Panc1 (cell line): ENCODE results near the gene OR2B2.

Experiments
- CTCF ChIP-seq: fragments of 450-650 bp; IDR thresholded peaks from 2 replicates; pipeline ENCODE4 v1.5.1; 2017; ENCODE audit warnings: mild to moderate bottlenecking
- TCF7L2 ChIP-seq: IDR thresholded peaks from 2 replicates; pipeline ENCODE4 v1.6.1; 2011; ENCODE audit warnings: mild to moderate bottlenecking, low read depth, low read length, inconsistent platforms
- TF ChIP-seq, protein P1 (sequence below), 2 experiments: IDR thresholded peaks; 2 replicates each; pipeline ENCODE4 v1.6.1; 2011 to 2012; ENCODE audit warnings: low read depth in 2 of 2, control low read depth in 1 of 2, low read length in 1 of 2, mild to moderate bottlenecking in 1 of 2, moderate library complexity in 1 of 2; ENCODE audit not compliant: insufficient read depth in 1 of 2

GRCh38 chr6:27931209-27931608 is 19.0 kb upstream of the OR2B2 start:
- TF ChIP-seq CTCF: no peak
- TF ChIP-seq, protein P1, sequence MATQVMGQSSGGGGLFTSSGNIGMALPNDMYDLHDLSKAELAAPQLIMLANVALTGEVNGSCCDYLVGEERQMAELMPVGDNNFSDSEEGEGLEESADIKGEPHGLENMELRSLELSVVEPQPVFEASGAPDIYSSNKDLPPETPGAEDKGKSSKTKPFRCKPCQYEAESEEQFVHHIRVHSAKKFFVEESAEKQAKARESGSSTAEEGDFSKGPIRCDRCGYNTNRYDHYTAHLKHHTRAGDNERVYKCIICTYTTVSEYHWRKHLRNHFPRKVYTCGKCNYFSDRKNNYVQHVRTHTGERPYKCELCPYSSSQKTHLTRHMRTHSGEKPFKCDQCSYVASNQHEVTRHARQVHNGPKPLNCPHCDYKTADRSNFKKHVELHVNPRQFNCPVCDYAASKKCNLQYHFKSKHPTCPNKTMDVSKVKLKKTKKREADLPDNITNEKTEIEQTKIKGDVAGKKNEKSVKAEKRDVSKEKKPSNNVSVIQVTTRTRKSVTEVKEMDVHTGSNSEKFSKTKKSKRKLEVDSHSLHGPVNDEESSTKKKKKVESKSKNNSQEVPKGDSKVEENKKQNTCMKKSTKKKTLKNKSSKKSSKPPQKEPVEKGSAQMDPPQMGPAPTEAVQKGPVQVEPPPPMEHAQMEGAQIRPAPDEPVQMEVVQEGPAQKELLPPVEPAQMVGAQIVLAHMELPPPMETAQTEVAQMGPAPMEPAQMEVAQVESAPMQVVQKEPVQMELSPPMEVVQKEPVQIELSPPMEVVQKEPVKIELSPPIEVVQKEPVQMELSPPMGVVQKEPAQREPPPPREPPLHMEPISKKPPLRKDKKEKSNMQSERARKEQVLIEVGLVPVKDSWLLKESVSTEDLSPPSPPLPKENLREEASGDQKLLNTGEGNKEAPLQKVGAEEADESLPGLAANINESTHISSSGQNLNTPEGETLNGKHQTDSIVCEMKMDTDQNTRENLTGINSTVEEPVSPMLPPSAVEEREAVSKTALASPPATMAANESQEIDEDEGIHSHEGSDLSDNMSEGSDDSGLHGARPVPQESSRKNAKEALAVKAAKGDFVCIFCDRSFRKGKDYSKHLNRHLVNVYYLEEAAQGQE (IDR thresholded peaks at IDR 0.05; ENCODE audit: insufficient read depth in 1 of 2, low read depth in 2 of 2, low read length in 1 of 2): no peak
- TF ChIP-seq TCF7L2: no peak
